Left ventricle myocardium inferior (tissue), 1 donor: Measurements from ENCODE around the gene SORCS1. TPM values are rescaled to one million over a fixed set of nuclear protein-coding genes. Genes with fewer than 3 reads are reported as not detected.

Experiments used
- DNase-seq: peaks from one replicate; pipeline ENCODE4 v3.0.0-alpha.2; 2020
- H3K27ac ChIP-seq: fragments of 200-600 bp; replicated peaks from 2 replicates; pipeline ENCODE4 v1.8.0; 2021
- H3K27me3 ChIP-seq: fragments of 200-600 bp; 2 replicates; pipeline ENCODE4 v1.8.0; 2021; ENCODE audit warnings: low read depth
- H3K36me3 ChIP-seq: fragments of 200-600 bp; 2 replicates; pipeline ENCODE4 v1.8.0; 2021
- H3K4me1 ChIP-seq: fragments of 200-600 bp; 2 replicates; pipeline ENCODE4 v1.8.0; 2021
- H3K4me3 ChIP-seq: fragments of 200-600 bp; 2 replicates; pipeline ENCODE4 v1.8.0; 2021; ENCODE audit warnings: mild to moderate bottlenecking, moderate library complexity
- H3K9me3 ChIP-seq: fragments of 200-600 bp; replicated peaks from 2 replicates; pipeline ENCODE4 v1.8.0; 2021
- intact Hi-C: fragments of 100-400 bp; cut with micrococcal nuclease; formaldehyde crosslinking; loops from one replicate; pipeline ENCODE4 v1.11.0; 2022
- total RNA-seq: library from RNA; stranded (reverse); fragmentation: NEBNext Ultra II Directional; extraction: Animal tissue kit (Norgen Biotek cat#: 25700); gene quantifications from one replicate; pipeline ENCODE4 v1.2.1, GENCODE V29; 2021
- TF ChIP-seq, protein P1 (sequence below): fragments of 200-600 bp; IDR thresholded peaks from 2 replicates; pipeline ENCODE4 v1.8.0; 2021; ENCODE audit warnings: antibody characterized with exemption, mild to moderate bottlenecking, borderline replicate concordance
- donor health status: DM: no; HTN: yes; CAD: no; lungs with severe emphysema.

The SORCS1 gene
- total RNA-seq, 1 donor from 2014 or later = 2.9 TPM

DNA sequence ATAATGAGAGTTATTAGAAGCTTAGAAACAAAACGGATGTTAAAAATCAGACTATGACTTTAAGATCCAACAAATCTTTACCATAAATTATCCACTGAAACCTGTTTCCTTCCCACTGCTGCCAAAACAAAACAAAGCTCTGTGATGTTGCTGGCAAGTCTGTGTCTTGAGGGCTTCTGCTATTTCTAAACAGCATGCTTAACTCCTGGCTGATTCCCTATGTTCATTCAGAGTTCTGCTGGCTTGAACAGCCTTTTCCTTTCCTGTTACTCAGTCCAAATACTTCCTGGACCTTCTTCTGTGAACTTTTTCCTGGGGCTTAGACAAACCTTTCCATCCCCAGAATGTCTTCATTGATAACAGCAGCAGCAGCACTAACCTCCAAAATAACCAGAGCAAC lies 448.1 kb downstream of the SORCS1 start:
- TF ChIP-seq, protein P1, sequence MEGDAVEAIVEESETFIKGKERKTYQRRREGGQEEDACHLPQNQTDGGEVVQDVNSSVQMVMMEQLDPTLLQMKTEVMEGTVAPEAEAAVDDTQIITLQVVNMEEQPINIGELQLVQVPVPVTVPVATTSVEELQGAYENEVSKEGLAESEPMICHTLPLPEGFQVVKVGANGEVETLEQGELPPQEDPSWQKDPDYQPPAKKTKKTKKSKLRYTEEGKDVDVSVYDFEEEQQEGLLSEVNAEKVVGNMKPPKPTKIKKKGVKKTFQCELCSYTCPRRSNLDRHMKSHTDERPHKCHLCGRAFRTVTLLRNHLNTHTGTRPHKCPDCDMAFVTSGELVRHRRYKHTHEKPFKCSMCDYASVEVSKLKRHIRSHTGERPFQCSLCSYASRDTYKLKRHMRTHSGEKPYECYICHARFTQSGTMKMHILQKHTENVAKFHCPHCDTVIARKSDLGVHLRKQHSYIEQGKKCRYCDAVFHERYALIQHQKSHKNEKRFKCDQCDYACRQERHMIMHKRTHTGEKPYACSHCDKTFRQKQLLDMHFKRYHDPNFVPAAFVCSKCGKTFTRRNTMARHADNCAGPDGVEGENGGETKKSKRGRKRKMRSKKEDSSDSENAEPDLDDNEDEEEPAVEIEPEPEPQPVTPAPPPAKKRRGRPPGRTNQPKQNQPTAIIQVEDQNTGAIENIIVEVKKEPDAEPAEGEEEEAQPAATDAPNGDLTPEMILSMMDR = no peak
- no peak for DNase-seq
- intact Hi-C loops = no loop called here
- Histone ChIP-seq H3K4me3 (no peak overlapping the region), H3K9me3 (no peaks in the 10 kb centered on the region), H3K36me3 (no peaks in the 10 kb centered on the region), H3K4me1 (no peaks in the 10 kb centered on the region), H3K27ac (no peak overlapping the region), H3K27me3 (peaks cover under 1% of the 10 kb centered on the region)

DNA sequence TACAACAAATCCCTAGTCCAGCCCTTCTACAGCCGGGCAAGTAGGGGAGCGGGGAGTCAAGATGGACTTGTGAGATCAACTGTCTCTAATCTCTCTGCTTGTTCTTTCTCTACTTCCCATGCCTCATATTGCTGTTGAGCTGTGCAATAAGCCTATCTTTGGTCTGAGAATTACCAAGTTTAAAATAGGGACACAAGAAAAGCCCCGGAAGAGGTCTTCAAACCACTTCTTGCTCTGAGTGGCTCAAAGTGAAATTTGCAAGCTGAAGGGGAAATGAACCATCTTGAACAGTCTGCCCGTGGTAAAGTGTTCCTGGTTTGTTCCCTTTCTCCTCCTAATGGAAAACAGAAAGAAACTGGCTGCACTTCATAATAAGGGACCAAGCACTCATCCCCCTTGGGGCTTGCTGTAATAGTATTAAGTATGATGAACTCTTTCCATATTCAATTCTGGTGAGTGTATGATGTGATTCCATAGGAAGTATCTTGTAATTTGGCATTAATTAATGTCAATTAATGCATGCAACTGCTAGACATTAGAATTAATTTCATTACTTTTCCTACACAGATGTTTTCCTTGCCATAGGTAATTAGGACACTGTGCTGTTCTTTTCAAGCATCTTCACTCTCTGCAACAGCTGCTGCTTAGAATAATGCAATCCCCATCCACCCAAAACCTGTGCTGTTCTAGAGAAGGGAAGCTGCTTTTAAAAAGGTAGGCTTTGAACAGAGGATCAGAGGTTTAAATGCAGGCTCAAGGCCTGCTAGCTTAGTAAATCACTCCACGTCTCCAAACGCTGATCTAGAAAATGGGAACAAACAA lies 449.6 kb downstream of the SORCS1 start:
- H3K9me3 ChIP-seq = no peaks in the 10 kb centered on the region
- H3K36me3 ChIP-seq = no peaks in the 10 kb centered on the region
- no peak overlapping the region for H3K4me3 ChIP-seq
- H3K27me3 ChIP-seq = peaks cover 14% of the 10 kb centered on the region
- H3K27ac ChIP-seq = no peak overlapping the region
- intact Hi-C loops = no loop called here
- no peaks in the 10 kb centered on the region for H3K4me1 ChIP-seq
- DNase-seq = no peak
- TF ChIP-seq, protein P1 = no peak

DNA sequence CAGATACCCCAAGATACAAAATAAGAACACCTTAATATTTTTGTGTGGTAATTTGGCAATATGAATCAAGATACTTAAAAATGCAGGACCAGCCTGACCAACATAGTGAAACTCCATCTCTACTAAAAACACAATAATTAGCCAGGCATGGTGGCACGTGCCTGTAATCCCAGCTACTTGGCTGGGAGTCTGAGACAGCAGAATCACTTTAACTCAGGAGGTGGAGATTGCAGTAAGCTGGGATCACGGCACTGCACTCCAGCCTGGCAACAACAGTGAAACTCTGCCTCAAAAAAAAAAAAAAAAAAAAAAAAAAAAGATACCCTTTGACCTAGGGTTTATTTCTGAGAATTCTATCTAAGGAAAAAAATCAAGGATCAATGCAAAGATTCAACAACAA lies 450.7 kb downstream of the SORCS1 start:
- H3K27ac ChIP-seq = no peak overlapping the region
- H3K4me3 ChIP-seq = no peak overlapping the region
- H3K9me3 ChIP-seq = no peaks in the 10 kb centered on the region
- H3K4me1 ChIP-seq = no peaks in the 10 kb centered on the region
- H3K27me3 ChIP-seq = peaks cover 15% of the 10 kb centered on the region
- intact Hi-C loops = no loop called here
- TF ChIP-seq, protein P1 = no peak
- DNase-seq = no peak
- no peaks in the 10 kb centered on the region for H3K36me3 ChIP-seq

DNA sequence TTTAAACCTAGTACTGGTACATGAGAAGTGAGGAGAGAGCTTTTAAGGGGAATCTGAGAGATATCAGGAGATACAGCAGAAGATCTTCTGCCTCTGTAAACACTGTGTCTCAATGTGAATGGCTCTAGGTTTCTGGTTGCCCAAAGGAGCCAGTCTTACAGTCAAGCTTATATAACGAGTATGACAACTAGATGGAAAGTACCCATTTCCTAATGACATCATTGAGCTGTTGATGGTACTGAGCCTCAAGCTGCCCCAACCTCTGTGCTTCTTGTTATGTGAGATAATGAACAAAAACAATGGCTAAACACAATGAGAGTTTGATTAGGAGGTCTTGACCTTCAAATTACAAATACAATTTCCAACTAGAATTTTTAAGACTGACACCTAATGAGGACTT lies 451.5 kb downstream of the SORCS1 start:
- Histone ChIP-seq H3K27ac (no peak overlapping the region), H3K4me3 (no peak overlapping the region)
- intact Hi-C loops = no loop called here

DNA sequence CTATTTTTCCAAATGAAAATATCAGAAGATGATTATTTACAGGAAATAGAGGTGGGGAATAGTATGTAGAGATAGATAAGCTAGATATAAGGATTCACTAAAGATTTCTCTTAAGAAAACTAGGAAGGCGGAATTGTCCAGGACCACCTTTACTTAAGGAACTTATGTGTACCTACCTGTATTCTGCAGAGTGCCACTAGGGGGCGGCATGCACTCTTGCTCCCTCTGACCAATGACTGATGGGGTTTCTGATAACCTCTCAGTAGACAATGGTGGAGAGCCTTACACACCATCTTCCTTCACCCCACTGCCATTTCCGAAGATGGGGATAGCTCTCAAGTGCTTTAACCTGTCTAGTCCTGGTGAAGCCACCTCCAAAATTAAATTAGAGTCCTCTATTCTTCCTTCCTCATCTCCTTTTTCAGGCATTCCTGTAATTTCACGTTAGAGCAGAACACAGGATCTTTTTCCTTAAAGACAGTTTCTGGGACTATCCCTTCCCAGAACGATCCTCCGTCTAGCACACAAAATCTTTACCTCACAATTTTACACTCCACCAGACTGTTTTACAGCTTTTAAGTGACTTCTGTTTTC lies 453.1 kb downstream of the SORCS1 start:
- Histone ChIP-seq H3K36me3 (no peaks in the 10 kb centered on the region), H3K4me3 (no peak overlapping the region), H3K9me3 (no peaks in the 10 kb centered on the region), H3K27me3 (peaks cover 15% of the 10 kb centered on the region), H3K27ac (no peak overlapping the region), H3K4me1 (no peaks in the 10 kb centered on the region)
- intact Hi-C loops = no loop called here
- peak; percentile 32 for DNase-seq
- TF ChIP-seq, protein P1 = peak; percentile 60

More for the DNA sequence above, 451.5 kb downstream of the SORCS1 start:
- H3K36me3 ChIP-seq = no peaks in the 10 kb centered on the region
- no peak for DNase-seq
- no peaks in the 10 kb centered on the region for H3K9me3 ChIP-seq
- TF ChIP-seq, protein P1 = no peak
- peaks cover 15% of the 10 kb centered on the region for H3K27me3 ChIP-seq
- H3K4me1 ChIP-seq = no peaks in the 10 kb centered on the region
